Pons (tissue), 1 donor: ENCODE data around the gene ITPR1.
"Not testable (repeated sequence)": the region's sequence is repeated elsewhere in the genome, so short reads cannot be mapped to it uniquely, and the experiment has no call there.

Source experiments
- DNase-seq: peaks from one replicate; pipeline ENCODE4 v3.0.0-alpha.2; 2016; ENCODE audit warnings: low spot score

Gene ITPR1

DNA sequence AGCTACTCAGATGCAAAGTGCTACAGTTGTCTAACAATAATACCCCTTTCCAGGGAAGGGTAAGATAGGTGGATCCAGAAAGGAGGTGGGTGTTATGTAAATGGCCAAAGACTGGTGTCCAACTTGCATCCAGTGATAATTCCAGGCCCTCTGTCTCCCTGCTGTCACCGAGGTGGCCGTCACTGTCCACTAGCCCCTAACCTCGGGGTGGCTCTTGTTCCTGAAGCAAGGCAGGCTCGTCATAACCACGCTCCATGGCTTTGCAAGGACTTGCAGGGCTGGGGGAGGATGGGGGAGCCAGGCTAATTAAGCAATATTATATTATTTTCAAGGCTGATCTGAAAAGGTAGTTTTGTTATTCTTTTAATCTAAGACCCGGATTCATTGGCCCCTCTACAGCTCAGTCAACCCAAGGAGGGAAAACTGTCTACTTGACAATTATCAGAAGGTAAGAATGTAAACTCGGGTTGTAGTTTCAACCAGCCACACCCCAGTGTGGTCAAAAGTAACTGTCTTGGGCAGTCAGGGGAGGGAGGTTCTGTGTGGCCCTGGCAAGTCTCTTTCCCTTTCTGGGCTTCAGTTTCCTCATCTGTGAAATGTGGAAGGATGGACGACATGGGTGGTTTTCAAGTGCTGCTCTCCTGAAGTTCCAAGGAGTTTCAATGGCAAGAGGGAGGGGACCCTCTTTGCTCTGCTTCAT, 266.0 kb downstream of the ITPR1 start:
- no peak for DNase-seq

DNA sequence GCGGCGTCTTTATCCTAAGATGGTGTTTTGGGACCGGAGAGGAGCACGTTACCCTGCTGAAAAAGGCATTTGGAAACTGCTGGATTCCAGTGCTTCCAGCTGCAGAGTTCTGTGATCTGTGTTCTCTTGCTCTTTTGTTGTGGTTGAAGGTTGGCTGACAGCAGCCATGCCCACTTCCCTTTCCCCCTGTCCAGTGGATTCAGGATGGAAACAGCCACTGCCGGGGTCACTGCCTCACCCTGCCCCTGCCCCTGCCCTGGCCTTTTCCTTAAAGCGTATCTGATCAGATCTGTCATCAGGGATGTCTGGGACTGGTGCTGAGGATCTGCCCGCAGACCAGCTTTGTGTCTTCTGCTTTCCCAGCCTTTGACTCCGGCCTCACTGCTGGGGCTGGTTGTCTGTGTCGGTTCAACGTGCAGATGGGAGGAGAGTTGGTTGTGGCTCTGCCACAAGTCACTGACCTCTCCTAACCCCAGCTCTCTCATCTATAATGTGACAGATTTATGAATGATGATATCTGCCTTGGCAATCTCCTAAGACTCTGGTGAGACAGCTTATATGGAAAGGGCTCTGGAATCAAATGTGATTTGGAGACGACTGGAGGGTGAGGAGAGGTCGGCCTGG, 266.7 kb downstream of the ITPR1 start:
- no peak for DNase-seq

DNA sequence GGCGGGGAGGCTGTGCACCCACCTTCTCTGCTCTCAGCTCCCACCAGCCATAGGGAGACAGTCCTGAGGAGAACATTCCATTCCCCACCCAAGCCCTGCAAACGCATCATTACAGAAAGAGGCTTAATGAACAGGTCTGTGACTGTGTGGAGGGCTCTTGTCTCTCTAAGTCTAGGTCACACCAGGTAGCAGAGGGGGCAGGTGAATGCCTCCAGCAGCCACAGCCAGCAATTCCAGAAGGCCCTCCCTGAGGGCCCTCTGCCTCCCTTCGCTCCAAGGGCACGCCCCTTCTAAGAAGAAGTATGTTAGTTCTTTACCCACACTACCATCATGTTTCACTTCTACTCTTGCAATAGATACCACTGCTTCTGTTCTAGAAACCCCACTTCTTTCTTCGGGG, 268.6 kb downstream of the ITPR1 start:
- no peak for DNase-seq

DNA sequence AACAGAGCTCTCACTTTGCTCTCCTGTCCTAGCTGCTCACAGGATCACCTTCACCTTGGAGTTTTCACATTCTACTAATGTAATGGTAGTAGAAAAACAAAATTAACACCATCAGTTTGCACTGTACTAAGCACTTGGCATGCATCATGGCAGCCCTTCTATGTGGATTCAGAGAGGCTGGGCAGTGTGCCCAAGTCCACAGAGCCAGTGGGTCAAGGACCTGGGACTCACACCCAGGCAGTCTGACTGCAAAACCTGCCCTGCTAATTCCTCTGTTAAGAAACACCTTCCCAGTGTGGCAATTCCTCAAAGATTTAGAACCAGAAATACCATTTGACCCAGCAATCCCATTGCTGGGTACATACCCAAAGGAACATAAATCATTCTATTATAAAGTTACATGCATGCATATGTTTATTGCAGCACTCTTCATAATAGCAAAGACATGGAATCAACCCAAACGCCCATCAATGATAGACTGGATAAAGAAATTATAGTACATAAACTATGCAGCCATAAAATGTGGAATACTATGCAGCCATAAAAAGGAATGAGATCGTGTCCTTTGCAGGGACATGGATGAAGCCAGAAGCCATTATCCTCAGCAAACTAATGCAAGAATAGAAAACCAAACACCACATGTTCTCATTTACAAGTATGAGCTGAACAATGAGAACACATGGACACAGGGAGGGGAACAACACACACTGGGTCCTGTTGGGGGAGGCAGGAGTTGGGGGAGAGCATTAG, 269.5 kb downstream of the ITPR1 start:
- DNase-seq: not testable (repeated sequence)

DNA sequence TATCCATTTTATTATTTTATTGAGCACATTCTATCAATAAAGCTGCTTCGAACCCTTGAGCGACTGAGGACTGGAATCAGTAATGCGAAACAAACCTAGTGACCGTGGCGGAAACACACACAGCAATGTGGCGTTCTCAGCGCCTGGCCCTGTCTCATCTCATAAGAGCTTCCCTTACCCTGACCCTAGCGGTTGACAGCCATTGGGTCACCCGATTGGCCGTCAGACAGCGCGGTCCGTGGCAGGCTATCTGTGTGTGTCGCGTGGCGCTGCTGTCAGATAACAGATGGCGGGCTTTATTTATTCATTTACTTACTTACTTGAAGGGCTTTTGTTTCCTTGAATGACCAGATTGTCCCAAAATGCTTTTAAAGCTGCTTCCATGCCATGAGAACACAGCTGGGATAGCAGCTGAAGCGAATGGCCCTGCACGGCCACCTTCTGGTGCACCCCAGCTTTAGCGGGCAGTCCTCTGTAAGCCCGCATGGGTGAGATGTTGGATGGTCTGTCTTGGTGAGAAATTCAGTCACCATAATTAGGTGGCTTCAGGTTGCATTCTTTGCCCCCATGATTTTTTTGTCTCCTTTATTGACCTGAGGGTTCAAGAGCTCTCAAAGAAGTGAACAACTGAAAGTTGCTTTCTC, 270.6 kb downstream of the ITPR1 start:
- DNase-seq: no peak

DNA sequence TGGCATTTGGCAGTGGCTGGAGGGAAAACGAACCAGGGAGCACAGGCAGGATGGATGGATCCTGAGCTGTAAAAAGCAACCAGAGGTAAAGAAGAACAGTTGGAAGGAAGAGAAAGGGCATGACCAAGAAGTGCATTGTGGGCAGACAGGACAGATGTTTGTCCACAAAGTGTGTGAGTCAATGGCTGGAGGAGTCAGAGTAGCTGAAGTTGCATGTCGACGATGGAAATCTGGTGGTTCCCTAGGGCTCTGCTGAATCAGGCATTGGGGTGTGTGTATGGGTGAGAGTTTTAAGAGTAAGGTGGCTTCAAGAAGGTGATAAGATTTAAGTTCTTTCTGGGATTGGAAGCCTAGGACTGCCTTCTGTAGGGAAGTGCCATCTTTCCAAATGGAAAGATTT, 272.1 kb downstream of the ITPR1 start:
- no peak for DNase-seq

DNA sequence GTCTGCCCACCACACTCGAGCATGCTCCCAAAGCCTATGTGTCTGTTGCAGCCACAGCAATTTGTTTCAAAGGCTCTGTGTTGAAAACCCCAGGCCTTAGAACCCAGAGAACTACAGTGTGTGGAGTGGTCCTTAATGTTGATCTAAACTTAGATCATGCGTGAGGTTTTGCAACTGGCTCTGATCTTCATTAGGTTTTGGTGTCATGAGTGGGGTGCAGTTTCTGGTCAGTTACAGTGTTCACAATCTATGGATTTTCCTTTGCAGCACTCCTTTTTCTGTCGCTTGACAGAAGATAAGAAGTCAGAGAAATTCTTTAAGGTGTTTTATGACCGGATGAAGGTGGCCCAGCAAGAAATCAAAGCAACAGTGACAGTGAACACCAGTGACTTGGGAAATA, 273.1 kb downstream of the ITPR1 start:
- DNase-seq: no peak

DNA sequence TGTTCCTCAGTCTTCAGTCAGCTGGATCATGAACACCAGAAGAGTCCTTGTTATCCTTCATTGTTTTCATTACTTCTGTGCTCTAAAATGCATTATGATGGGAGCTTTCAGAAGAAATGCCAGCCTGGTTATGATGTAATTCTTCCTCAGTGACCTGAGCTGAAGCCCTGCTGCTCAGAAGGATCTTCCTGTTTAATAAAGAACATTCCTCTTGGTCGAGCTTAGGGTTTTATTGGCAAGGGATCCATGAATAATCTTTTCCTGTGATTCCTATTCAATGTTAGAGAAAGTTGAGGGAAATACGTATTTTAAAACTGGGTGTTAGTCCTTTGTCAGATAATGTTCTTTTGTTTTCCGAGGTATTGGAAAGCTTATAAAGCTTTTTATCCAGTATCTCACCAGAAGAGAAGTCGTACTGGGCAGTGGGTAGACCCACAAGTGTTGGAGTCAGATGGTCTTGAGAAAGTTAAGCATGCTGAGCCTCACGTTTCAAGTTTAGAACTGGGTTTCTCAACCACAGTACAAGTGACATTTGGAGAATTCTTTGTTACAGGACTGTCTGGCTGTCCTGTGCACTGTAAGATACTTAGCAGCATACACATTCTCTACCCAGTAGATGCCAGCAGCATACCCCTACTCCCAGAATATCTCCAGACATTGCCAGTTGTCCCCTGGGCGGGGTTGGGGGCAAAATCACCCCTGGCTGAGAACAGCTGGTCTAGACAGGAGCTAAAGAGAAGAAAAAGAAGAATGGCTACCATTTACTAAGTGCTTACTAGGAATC, 273.8 kb downstream of the ITPR1 start:
- no peak for DNase-seq

DNA sequence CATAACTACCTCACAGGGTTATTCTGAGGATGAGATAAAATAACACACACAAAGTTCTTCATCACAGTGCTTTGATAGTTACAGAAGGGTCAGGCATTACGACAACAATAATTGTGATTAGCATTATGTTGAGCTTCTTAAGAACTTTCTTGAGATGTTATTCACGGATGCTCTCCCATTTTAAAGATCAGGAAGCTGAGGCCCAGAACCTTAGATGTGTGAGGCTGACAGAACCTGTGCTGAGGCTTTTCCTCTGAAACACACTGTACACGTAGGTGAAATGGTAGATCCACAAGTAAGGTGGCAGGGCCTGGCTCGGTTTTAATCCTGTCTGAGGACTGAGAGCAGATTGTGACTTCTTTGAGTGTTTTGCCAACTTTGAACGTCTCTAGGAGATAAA, 274.9 kb downstream of the ITPR1 start:
- DNase-seq: no peak

DNA sequence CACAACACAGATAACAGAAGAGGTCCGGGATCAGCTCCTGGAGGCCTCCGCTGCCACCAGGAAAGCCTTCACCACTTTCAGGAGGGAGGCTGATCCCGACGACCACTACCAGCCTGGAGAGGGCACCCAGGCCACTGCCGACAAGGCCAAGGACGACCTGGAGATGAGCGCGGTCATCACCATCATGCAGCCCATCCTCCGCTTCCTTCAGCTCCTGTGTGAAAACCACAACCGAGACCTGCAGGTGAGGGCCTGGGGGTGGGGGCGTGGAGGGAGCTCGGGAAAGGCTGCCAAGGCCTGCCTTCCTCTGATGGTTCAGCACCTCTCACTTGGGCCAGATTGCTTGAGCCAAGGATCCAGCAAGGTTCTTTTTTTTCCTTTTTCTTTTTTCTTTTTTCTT, 275.4 kb downstream of the ITPR1 start:
- DNase-seq: no peak

DNA sequence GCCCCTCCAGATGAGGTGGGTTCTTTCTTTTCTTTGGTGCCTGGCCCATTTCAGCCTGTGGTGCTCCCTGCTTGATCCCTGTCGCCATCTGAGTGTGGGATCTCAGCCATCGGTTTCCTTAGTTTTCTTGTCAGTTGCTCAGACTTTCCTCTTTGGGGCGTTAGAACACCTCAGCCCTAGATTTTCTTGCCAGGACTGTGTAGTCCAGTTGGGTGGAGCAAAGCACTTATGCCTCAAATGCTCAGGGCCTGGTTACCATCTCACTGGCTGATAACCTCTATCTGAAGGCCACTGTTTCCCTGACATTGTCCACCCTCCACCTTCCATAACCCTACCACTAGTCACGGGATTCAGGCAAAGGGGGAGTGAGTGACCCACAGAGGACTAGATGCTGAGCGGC, 277.4 kb downstream of the ITPR1 start:
- no peak for DNase-seq

DNA sequence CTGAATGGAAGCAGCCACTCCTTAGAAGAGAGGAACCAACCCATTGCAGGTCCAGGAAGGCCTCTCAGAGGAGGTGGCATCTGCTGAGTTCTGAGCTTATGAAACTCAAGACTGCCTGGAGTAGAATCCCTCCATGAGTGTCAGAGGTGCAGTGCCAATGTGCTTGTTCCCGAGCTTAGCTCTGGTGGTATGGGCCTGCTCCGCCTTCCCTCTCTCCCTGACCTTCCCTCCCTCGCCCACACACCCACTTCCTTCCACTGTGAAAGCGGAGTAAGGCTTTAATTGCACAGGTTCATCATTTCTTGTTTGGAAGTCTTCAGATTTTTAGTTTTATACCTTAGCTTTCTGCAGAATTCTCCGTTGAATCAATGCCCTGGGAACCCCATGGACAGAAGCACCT, 278.1 kb downstream of the ITPR1 start:
- DNase-seq: no peak

DNA sequence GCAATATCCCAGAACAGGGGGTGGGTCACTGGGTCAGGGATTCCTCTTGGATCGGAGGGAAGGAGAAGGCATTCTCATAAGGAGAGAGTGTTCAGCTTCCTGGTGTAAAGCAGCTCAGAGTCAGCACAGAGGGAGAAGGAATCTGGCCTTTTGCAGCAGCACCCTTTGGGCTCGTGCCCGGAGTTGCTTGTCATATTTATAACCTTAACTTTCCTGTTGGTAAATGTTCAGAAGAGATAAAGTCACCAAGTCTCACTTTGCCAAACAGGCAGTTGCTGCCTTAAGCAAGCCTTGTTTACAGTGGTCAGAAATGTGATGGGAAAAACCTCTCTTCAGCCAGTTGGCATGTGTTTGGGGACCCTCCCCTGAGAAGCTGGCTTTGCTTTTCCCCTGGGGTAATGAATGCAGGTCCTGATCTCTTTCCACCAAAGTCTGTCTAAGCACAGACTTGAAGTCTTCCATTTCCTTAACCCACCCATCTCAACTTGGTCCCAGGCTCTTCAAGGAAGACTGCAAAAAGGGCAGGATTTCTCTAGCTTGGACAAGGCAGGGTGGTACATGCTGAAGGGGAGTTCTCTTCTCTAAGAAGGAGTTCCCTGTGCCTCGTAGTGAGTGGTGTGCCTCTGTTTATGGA, 279.1 kb downstream of the ITPR1 start:
- DNase-seq: no peak

DNA sequence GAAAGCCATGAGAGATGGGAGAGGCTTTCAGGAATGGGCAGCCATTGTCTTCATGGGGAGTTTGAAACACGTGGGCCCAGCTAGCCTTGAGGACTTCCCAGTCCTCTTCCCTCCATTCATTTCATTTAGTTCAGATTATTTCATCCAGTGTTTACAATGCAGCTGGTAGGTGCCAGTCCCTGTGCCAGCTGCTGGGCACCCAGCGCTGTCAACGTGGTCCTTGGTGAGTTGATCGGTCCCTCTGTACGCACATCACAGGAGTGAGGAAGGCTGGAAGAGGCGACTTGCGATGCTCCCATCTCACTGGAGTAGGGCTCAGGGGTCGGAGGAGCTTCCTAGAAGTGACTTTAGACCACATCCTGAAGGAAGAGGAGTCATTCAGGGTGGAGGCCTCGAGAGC, 279.7 kb downstream of the ITPR1 start:
- DNase-seq: no peak

DNA sequence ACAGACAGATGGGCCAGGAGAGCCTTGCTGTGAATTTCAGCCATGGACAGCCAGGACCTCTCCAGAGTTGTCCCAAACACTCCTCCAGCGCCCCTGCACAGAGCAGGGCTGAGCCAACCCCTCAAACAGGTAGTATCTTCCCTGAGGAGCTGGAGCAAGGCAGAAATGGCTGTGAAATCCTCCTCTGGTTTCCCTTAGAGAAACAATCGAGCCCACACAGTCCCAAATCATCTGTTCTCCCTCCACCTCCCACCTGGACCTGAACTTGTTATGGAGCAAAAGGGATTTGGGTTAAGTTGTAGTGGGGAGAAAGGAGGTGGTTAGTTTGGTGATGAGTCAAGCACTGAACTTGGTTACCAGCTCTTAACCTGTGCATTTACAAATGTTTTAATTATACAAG, 280.4 kb downstream of the ITPR1 start:
- no peak for DNase-seq

DNA sequence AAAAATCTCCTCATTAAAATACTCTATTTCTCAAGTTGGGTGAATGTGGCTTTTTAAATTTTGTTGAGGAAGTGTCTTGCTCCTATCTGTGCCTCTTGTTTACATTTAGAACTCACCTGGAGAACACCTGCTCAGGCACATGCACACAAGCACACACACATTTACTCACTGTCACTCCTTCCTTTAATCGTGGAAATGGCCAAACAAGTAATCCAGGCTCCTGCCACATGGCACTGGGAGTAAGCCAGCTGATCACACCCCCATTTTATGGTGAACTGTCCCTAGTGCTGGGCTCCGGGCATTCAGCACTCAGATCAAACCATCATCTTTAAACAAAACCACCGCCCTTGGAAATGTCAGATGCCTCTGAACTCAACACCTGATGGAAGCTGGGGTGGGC, 281.4 kb downstream of the ITPR1 start:
- DNase-seq: no peak

DNA sequence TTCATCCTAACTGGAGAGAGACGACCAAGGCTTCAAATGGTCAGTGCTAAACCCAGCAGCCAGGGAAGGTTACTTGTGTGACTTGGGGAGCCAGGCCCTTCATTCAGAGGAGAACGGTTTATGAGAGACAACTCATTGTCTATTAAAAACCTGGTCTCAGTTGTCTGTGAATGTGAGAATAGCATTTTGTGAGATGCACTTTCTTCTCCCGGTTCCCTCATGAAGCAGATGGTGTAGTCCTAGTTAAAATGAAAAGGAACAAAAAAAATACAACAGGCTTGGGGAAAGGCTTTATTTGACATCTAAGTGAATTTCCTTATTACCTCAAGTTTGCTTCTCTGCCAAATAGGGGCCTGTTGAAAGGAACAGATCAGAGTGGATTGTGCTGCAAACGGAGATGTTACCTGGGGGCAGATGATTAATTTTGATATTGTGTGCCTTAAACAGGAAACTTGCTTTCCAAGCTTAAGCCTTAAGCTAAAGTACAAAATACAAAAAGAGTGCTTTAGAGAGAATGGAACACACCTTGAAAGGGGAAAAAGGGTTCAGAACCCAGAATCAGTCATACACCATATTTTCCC, 283.3 kb downstream of the ITPR1 start:
- DNase-seq: no peak

DNA sequence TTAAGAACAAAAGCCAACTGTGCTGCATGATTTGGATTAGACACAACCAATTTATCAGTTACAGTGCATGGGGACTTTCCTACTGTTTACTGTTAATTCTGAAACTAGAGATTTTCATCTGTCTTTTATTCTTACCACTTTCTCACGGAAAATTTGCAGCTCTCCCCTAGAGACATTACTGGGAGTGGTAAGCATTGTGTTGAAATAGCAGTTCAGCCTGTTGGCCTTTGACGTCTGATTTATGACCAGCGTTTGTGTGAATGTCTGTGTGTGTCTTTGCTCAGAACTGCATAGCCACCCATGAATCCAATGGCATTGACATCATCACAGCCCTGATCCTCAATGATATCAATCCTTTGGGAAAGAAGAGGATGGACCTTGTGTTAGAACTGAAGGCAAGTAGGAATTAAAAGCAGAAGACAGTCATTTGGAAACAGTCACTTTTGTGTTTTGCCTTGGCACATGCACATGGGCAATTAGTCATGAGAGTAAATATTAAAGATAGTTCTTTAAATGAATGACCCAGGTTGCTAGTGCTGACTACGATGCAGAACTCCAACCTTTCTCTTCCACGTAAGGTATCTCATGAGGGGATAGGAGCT, 283.9 kb downstream of the ITPR1 start:
- no peak for DNase-seq

DNA sequence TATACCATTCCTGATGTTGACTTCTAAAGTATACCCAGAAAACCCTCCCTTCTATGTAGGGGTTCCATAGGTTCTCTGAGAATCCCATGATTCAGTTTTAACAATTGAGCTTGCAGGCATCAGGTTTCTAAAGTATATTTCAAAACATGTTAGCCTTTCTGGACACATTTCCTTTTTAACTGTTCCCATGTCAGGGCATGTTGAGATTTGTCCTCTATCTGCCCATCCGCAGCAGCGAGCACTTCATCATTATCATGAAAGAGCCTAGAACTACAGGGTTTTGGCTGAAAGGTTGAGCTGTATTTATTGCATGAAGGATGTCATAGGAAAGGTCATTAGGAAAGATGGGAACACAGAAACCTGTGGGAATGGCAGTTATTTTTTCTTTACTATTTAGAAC, 285.0 kb downstream of the ITPR1 start:
- no peak for DNase-seq

DNA sequence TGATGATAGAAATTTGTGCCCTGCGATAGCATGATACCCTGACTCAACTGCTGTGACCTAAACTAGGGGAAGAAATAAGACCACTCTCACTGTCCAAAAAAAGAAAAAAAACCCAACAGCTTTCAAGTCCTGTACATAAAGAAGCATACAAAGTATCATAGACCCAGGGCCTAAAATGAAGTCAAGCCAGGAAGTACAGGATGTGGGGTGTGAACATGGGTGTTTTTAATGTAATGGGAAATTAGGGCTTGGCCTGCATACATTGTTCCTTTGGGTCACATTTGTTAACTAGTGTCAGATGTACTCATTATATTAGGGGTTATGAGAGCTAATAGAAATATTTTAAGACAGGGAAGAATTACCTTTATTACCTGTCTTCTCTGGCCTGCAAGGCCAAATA, 285.6 kb downstream of the ITPR1 start:
- no peak for DNase-seq

DNA sequence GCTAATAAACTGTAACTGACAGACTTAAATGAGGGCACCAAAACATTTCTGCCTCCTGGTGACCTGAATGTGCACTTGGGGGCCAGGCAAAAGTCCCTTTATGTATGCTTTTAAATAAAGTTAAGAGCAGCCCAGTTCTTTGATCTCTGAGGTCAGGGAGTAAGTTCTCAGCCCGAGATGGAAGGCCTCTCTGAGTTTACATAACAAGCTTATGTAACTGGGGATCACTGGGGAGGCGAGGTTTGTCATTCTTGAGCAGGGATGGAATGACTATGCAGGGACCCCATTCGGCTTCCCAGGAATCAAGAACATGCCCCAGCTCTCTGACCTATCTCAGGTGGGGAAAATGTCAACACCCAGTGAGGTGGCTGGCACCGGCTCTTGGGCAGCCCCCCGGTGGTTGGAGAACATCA, 287.4 kb downstream of the ITPR1 start:
- DNase-seq: no peak
